TTC549 (cell line): Measurements from ENCODE around the gene AKR7A3.
"Not testable (repeated sequence)": the region's sequence is repeated elsewhere in the genome, so short reads cannot be mapped to it uniquely, and the experiment has no call there.

Experiments used
- FAIRE-seq: peaks from 2 replicates; lab custom pipeline; 2012; peaks lifted over from hg19 to GRCh38; lab: Jason Lieb, UNC

Gene AKR7A3

GRCh38 chr1:19287436-19288185 is 959 bp downstream of the AKR7A3 start:
- no peak for FAIRE-seq

GRCh38 chr1:19285807-19286206 is 2.8 kb downstream of the AKR7A3 start:
- not testable (repeated sequence) for FAIRE-seq

- FAIRE-seq, result not testable (repeated sequence)
Observed at GRCh38 chr1:19285366-19285765, 3.2 kb downstream of the AKR7A3 start.

GRCh38 chr1:19284881-19285280 is 3.7 kb downstream of the AKR7A3 start:
- FAIRE-seq, result no peak

GRCh38 chr1:19283891-19284290 is 4.7 kb downstream of the AKR7A3 start:
- FAIRE-seq, result no peak

GRCh38 chr1:19274636-19275035 is 13.9 kb downstream of the AKR7A3 start:
- FAIRE-seq, result no peak

GRCh38 chr1:19273844-19274531 is 14.6 kb downstream of the AKR7A3 start:
- not testable (repeated sequence) for FAIRE-seq

GRCh38 chr1:19273106-19273843 is 15.3 kb downstream of the AKR7A3 start:
- FAIRE-seq, result no peak

GRCh38 chr1:19272064-19272463 is 16.5 kb downstream of the AKR7A3 start:
- FAIRE-seq, result no peak

- not testable (repeated sequence) for FAIRE-seq
Observed at GRCh38 chr1:19270343-19270730, 18.2 kb downstream of the AKR7A3 start.

- not testable (repeated sequence) for FAIRE-seq
Observed at GRCh38 chr1:19269427-19270342, 18.9 kb downstream of the AKR7A3 start.

- FAIRE-seq, result no peak
Observed at GRCh38 chr1:19268445-19268844, 20.1 kb downstream of the AKR7A3 start.

- FAIRE-seq, result no peak
Observed at GRCh38 chr1:19262744-19263143, 25.8 kb downstream of the AKR7A3 start.

GRCh38 chr1:19262047-19262446 is 26.5 kb downstream of the AKR7A3 start:
- no peak for FAIRE-seq

- FAIRE-seq, result no peak
Observed at GRCh38 chr1:19260211-19261138, 28.1 kb downstream of the AKR7A3 start.

- no peak for FAIRE-seq
Observed at GRCh38 chr1:19258353-19258752, 30.2 kb downstream of the AKR7A3 start.

- no peak for FAIRE-seq
Observed at GRCh38 chr1:19257178-19257914, 31.2 kb downstream of the AKR7A3 start.

GRCh38 chr1:19256301-19256700 is 32.3 kb downstream of the AKR7A3 start:
- not testable (repeated sequence) for FAIRE-seq

GRCh38 chr1:19255288-19255687 is 33.3 kb downstream of the AKR7A3 start:
- no peak for FAIRE-seq

- FAIRE-seq, result no peak
Observed at GRCh38 chr1:19254416-19254815, 34.2 kb downstream of the AKR7A3 start.
